Pancreas (tissue), 10 donors: Measurements from ENCODE around the gene PAQR8. TPM values are rescaled to one million over a fixed set of nuclear protein-coding genes. Genes with fewer than 3 reads are reported as not detected.

ENCODE experiments used
- ATAC-seq, 4 donors: fragments of 200-7000 bp; cut with Tn5 transposase; one replicate each; pipeline versions ENCODE4 v1.8.0 to v1.9.1; 2020; ENCODE audit warnings: mild to moderate bottlenecking in 4 of 4, moderate library complexity in 4 of 4
- DNase-seq, 6 donors: peaks; one replicate each; pipeline ENCODE4 v3.0.0-alpha.2; 2020
- FAIRE-seq: peaks from 2 replicates; lab custom pipeline; 2012; peaks lifted over from hg19 to GRCh38; lab: Jason Lieb, UNC
- H3K27ac ChIP-seq, 4 donors: fragments of 200-600 bp; sonication (generic); 1 replicate in 3 of 4; 2 replicates in 1 of 4; pipeline versions ENCODE4 v1.5.0 to v1.8.0; 2020
- H3K27me3 ChIP-seq, 4 donors: fragments of 200-600 bp; one replicate each; pipeline ENCODE4 v1.8.0; 2021
- H3K36me3 ChIP-seq, 3 donors: fragments of 200-600 bp; sonication (generic) in 1 of 3; one replicate each; pipeline versions ENCODE4 v1.5.0 to v1.8.0; 2020 to 2021
- H3K4me1 ChIP-seq, 3 donors: fragments of 200-600 bp; one replicate each; pipeline ENCODE4 v1.8.0; 2021
- H3K4me3 ChIP-seq, 4 donors: fragments of 200-600 bp; sonication (generic) in 2 of 4; one replicate each; pipeline versions ENCODE4 v1.5.0 to v1.8.0; 2020 to 2021
- H3K9me3 ChIP-seq, 4 donors: fragments of 200-600 bp; one replicate each; pipeline ENCODE4 v1.8.0; 2021
- CTCF ChIP-seq, 4 donors: fragments of 200-600 bp; sonication (generic) in 3 of 4; IDR thresholded peaks; one replicate each; pipeline versions ENCODE4 v1.5.0 to v1.8.0; 2021; ENCODE audit warnings: antibody characterized with exemption in 4 of 4
- WGBS, 2 donors: extraction: QIAGEN DNeasy Blood & Tissue Kit; methylation state at CpG; one replicate each; pipeline ENCODE4 v1.1.7; 2013; 5-methylcytosine and 5-hydroxymethylcytosine counted together
- intact Hi-C, 3 donors: fragments of 100-400 bp; cut with DNase I; formaldehyde crosslinking; loops; one replicate each; pipeline versions ENCODE4 v1.11.1 to v1.14.2; 2022
- polyA plus RNA-seq, 2 donors: library from polyadenylated mRNA; stranded (reverse); fragments of 200-250 nt; gene quantifications; one replicate each; pipeline ENCODE4 v1.2.3, GENCODE V29; 2013
- total RNA-seq, 6 donors: library from RNA; stranded (reverse); fragmentation: NEBNext Ultra II Directional in 4 of 6; extraction: Animal tissue kit (Norgen Biotek cat#: 25700) in 4 of 6; gene quantifications; one replicate each; pipeline versions ENCODE4 v1.2.1 to v1.2.4, GENCODE V29; 2021 to 2023
- donor health status: healthy with polysubstance abuse.
- donor health status: DM: no; HTN: no; CAD: no; lungs with moderate emphysema.
- donor health status: DM: no; HTN: no; CAD: no.
- donor health status: control.
- donor health status: control.
- donor health status: Bipolar disorder and iron deficiency.
- donor health status: DM: yes; HTN: yes; CAD: no.
- donor health status: DM: no; HTN: no; CAD: no.
- donor health status: DM: no; HTN: no; CAD: no.
- donor health status: DM: yes; HTN: yes; CAD: no.

PAQR8 gene
- total and polyA plus RNA-seq, 8 donors, result 0.71 to 6.1 (median 2.0) TPM

GRCh38 chr6:52409499-52409898 is 47.5 kb downstream of the PAQR8 start:
- Histone ChIP-seq H3K27me3 (no peaks in the 10 kb centered on the region), H3K36me3 (no peaks in the 10 kb centered on the region), H3K9me3 (no peaks in the 10 kb centered on the region), H3K4me3 (no peak overlapping the region), H3K27ac (no peak overlapping the region), H3K4me1 (no peaks in the 10 kb centered on the region)
- intact Hi-C loops, result loop anchor here in 1 of 3 donors (10.0 kb wide), 1 partner anchor 115 kb away; no protein-coding TSS in a partner anchor
- peak in 1 of 4 donors; percentile 37 for ATAC-seq
- no peak for TF ChIP-seq CTCF (IDR thresholded peaks at IDR 0.05)
- DNase-seq, result no peak
- WGBS, 2 donors, result 32 to 37% methylated on average over 1 of the region's 1 CpG
- no peak for FAIRE-seq

GRCh38 chr6:52410979-52411378 is 49.0 kb downstream of the PAQR8 start:
- TF ChIP-seq CTCF (IDR thresholded peaks at IDR 0.05), result no peak
- DNase-seq (no peak), FAIRE-seq (no peak), ATAC-seq (no peak)
- intact Hi-C loops, result loop anchor here in 2 of 3 donors (5.0 to 10.0 kb wide), 2 partner anchors 184 to 186 kb away; no protein-coding TSS in a partner anchor
- Histone ChIP-seq H3K27me3 (no peaks in the 10 kb centered on the region), H3K36me3 (no peaks in the 10 kb centered on the region), H3K4me1 (no peaks in the 10 kb centered on the region), H3K9me3 (no peaks in the 10 kb centered on the region), H3K4me3 (no peak overlapping the region), H3K27ac (no peak overlapping the region)

GRCh38 chr6:52411911-52412310 is 50.0 kb downstream of the PAQR8 start:
- Histone ChIP-seq H3K27me3 (no peaks in the 10 kb centered on the region), H3K36me3 (no peaks in the 10 kb centered on the region), H3K9me3 (no peaks in the 10 kb centered on the region), H3K27ac (no peak overlapping the region), H3K4me1 (no peaks in the 10 kb centered on the region), H3K4me3 (no peak overlapping the region)
- FAIRE-seq (no peak), ATAC-seq (no peak), DNase-seq (no peak)
- TF ChIP-seq CTCF (IDR thresholded peaks at IDR 0.05), result no peak
- intact Hi-C loops, result loop anchor here in 2 of 3 donors (2.0 to 10.0 kb wide), 3 partner anchors 183 to 253 kb away; no protein-coding TSS in a partner anchor
- WGBS, 2 donors, result 71 to 84% methylated on average over 4 of the region's 4 CpGs

- intact Hi-C loops, result loop anchor here in 1 of 3 donors (5.0 to 10.0 kb wide), 2 partner anchors 179 to 247 kb away; no protein-coding TSS in a partner anchor
- Histone ChIP-seq H3K4me3 (no peak overlapping the region), H3K4me1 (peaks cover 0 to 3% (median 0%) of the 10 kb centered on the region in 3 donors), H3K36me3 (no peaks in the 10 kb centered on the region), H3K27me3 (no peaks in the 10 kb centered on the region), H3K9me3 (no peaks in the 10 kb centered on the region), H3K27ac (no peak overlapping the region)
- DNase-seq (no peak), ATAC-seq (no peak), FAIRE-seq (no peak)
- WGBS, 2 donors, result 54 to 81% methylated on average over 1 of the region's 1 CpG
- no peak for TF ChIP-seq CTCF (IDR thresholded peaks at IDR 0.05)
Observed at GRCh38 chr6:52415333-52415732, 53.4 kb downstream of the PAQR8 start.

- Histone ChIP-seq H3K4me1 (peaks cover 0 to 3% (median 0%) of the 10 kb centered on the region in 3 donors), H3K9me3 (no peaks in the 10 kb centered on the region), H3K27me3 (no peaks in the 10 kb centered on the region), H3K27ac (no peak overlapping the region), H3K36me3 (no peaks in the 10 kb centered on the region), H3K4me3 (no peak overlapping the region)
- no peak for FAIRE-seq
- intact Hi-C loops, result loop anchor here in 1 of 3 donors (5.0 to 10.0 kb wide), 2 partner anchors 179 to 246 kb away; no protein-coding TSS in a partner anchor
- no peak for TF ChIP-seq CTCF (IDR thresholded peaks at IDR 0.05)
- DNase-seq, result no peak
- no peak for ATAC-seq
- 43% methylated on average over 6 of the region's 6 CpGs for WGBS, 2 donors
Observed at GRCh38 chr6:52415917-52416628, 54.1 kb downstream of the PAQR8 start.
